Kasumi-1 (cell line): ENCODE data around the gene PPP1R3G.
"Not testable (repeated sequence)": the region's sequence is repeated elsewhere in the genome, so short reads cannot be mapped to it uniquely, and the experiment has no call there.

Source experiments
- DNase-seq, 2 experiments: peaks; one replicate each; lab custom pipeline; 2025; lab: John Stamatoyannopoulos, UW

The PPP1R3G gene

DNA sequence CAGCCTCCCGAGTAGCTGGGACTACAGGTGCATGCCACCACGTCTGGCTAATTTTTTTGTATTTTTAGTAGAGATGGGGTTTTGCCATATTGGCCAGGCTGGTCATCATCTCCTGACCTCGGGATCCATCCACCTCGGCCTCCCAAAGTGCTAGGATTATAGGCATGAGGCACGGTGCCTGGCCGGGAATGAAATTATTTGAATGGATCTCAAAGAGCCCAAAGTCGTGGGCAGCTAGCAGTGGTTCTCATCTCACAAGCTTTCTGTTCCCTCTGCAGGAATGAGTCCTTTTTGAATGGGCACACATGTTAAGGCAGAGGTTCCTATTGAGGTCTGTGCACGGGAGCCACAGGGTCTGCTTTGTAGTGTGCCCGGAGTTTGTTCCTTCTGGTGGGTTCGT is 34.9 kb downstream of the PPP1R3G start:
- DNase-seq, result no peak

DNA sequence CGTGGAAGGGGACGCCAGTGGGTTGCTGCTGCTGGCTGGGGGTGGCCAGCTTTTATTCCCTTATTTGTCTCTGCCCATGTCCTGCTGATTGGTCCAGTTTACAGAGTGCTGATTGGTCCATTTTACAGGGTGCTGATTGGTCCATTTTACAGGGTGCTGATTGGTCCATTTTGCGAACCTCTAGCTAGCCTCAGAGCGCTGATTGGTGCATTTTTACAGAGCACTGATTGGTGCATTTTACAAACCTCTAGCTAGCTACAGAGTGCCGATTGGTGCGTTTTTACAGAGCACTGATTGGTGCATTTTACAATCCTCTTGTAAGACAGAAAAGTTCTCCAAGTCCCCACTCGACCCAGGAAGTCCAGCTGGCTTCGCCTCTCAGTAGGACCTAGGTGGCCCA is 35.4 kb downstream of the PPP1R3G start:
- DNase-seq, result not testable (repeated sequence)

DNA sequence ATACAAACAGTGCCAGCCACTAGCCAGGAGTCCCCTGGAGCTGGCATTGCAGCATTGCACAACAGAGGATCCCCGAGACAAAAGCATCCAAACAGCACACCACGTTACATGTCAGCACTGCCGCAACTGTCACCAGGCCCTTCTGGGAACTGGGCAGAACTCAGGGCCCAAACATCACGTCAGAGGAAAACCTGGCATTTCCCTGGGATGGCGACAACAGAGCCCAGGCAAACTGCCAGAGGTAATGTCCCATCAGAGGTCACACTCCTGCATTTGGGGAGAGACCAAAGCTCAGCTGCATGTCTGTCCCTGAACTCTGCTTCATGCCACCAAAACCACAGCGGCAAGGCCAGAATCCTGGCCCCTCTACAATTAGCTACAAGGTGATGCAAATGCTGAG is 36.3 kb downstream of the PPP1R3G start:
- DNase-seq, result no peak

DNA sequence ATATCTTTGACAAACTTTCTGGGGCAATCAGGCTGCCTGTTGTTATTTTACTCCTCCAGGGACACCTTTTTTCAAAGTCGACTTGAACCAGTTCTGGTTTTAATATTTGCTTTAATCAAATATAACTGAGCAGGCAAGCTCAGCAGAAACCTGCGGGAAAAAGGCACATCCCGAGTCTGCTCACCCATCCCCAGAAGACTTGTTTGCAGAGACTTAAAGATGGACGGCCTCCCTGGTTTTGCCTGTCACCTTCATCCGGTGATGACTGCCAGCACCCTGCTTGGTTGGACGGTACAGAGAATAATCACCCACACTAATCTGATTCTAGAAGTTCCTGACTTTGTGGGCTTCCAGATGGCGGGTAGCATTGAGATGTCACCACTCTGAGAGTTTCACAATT is 36.8 kb downstream of the PPP1R3G start:
- DNase-seq, result no peak

DNA sequence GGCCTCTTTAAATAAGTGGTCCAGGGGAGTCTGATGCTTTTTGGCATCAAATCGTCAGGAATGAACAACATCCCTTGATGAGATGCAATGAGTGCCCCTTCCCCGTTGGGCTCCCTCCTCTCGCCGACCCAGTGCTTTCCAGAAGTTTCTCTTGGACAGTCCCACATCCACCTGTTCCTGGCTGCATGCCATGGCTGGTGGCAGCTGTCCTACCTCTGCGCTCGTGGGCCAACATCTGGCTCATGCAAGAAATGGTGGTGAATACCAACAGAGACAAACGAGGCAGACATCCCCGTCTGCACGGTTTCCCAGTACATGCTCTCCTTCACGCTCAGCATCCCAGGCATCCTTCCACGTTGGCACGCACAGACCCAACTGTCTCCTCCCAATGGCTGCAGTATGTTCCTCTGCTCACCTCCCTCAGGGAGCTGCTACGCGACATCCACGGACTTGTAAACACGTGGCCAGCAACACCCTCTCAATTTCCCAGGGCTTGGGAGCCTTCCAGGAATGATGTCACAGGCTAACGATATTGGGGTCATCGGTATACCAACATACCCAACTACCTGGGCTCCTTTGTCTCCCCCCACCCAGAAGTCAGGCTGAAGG is 37.5 kb downstream of the PPP1R3G start:
- DNase-seq, result no peak

DNA sequence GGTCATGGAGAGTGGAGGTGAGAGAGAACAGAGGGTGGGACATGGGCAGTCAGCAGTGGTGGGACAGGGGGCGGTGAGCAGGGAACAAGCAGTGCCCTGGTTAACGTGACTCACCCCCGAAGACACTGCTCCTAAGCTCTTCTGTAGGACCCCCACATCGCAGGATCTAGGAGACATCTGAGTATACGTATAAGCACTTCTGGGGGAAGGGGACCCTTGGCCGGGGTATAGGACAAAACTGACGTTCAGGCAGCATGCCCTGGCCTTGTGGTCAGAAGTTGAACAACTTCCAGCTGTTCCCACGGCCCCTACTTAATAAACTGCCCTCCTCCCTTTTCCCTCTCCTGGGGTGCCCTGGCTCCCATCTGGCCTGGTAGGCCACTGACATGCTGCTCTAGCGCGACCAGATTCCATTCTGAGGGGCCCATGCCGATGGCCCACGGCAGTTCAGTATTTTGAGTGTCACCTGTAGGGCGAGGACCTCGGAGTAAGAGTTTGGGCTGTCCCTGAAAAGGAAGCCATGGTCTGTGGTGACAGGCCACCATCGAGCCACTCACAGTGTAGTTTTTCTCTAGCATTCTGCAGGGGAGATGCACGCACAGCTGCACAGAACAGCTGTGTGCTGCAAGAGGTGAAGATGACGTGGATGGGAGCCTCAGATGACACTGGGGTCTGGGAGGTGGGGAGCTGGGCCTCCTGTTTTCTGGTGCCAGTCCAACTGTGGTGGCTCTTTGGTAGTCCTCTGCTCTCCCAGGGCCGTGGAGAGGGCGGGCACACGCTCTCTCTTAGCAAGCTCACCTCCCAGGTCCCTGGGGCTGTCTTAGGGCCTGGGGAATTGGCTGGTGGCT is 38.4 kb downstream of the PPP1R3G start:
- DNase-seq, result no peak

DNA sequence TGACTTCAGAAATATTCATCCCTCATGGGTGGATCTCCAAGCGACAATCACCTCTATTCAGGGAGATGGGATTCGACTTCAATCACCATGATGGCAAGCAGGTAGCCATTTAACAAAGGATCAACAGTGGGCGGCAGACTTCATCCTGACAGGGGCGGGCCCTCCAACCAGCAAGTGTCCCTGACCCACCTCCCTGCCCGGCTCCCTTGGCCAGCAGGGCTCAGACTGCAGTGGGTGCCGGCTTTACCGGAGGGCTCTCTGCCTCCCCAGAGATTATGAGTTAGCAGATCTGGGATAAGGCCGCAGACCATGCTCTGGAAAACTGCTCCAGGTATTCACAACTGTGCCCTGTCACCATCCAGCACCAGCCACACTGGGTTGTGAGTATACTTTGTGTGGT is 39.4 kb downstream of the PPP1R3G start:
- no peak for DNase-seq

DNA sequence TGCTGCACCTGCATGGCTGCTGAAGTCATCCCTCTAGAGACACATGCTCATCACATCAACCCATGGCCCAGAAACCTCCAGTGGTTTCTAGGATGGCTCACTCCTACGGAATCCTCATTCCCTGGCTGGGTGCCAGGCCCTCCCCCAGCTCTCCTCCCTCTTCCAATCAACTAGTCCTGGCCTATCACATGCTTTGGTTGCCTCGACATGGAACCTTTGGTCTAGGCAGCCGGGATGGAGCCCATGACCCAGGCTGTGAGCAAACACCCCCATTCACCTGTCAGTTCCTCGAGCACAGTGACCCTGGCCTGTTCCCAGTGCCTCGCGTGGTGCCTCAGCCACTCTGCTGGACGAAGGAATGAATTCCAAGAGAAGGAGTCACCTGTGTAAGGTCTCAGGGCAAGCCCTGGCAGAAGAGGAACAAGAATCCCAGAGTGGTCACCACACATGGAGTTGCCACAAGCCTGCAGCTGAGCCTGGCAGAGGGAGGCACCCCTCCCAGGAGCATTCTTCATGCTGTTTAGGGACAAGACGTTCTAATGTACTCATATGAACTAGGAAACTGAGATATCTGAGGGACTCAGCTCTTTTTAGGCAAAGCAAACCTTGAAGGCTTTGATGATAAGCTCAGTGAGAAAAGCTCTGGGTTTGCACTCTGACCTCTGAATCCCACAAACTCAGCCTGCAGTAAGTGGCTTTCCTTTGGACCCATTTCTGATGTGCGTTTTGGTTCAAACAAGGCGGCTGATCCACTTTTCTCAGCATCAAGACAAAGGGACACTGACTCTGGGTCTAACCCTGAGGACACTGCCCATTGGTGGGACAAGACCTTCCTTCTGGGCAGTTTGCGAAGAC is 40.2 kb downstream of the PPP1R3G start:
- no peak for DNase-seq

DNA sequence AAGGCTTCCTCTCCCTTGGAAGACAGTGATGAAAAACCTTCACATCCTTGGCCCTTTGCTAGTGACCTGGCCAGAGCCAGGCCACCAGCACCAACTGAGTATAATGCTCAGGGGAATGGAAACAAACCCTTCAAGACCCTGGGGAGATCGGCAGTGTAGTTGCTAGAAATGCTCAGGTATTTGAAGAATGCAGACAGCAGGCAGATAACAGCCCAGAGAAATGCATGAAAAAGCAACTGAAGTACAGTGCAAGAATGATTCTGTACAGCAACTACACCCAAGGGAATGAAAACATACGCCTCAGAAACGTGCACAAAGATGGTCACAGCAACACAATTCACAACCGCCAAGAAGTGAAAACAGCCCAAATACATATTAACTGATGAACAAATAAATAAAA is 41.1 kb downstream of the PPP1R3G start:
- no peak for DNase-seq

DNA sequence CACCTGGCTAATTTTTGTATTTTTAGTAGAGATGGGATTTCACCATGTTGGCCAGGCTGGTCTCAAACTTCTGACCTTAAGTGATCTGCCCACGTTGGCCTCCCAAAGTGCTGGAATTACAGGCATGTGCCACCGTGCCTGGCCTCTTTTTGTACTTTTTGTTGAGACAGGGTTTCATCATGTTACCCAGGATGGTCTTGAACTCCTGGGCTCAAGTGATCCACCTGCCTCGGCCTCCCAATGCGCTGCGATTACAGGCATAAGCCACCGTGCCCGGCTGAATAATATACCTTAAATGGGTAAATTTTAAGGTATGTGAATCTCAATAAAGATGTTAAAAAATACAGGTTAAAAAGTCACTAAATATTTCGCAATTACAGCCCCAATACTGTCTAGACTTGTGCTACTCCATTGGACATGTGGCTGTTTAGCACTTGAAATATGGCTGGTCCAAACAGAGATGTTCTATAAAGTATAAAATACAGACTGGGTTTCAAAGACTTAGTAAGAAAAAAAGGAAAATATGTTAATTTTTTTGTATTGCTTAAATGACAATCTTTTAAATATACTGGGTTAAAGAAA is 42.1 kb downstream of the PPP1R3G start:
- no peak for DNase-seq

DNA sequence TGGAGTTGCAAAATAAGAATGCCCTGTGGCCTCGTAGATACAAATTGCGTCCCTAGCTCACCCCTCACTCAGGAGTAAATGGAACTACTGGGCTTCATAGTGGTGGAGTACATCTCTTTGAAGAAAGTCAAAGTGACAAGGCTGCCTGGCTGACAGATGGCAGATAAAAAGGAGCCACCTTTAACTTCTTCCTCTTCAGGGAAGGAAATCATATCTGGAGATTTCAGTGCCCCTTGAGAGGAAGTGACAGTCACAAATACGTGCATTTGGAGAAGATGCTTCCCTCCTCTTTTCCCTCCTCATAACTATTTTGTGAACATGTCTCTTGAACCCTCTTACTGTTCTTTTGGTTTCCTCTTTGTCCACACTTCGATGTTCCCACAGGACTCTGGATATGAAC is 43.2 kb downstream of the PPP1R3G start:
- DNase-seq, result peak; percentile 6 to 26

DNA sequence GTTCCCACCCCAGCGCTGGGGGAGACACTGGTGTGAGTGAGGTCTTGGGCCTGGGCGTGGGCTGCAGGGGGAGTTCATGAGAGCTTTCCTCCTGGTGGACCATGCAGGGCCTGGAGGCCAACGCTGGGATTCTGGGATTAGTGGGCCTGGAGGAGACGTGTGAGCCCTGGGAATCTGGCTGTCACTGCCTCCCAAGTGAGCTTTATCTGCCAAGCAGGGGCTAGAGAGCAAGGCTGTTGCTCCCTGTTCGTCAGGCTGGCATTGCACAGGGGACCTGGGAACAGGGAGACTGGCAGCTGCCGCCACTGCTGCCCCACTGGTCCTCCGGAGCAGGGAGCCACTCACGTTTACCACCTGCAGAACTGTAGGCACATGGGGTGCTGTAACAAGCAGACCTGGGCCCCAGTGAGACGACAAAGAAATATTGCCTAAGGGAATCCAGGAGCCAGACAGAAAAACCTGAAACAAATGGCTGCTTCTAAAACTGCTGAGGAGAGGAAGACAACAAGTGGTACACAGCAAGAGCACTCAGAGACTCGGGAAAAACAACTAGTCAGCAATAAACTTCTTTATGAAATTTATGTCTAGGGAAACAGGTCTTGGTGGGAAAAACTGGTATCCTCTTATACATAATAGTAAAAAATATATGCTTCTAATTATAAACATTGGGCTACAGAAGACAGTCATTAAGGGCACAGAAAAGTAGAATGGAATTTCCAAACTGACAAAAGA is 45.2 kb downstream of the PPP1R3G start:
- DNase-seq, result no peak

DNA sequence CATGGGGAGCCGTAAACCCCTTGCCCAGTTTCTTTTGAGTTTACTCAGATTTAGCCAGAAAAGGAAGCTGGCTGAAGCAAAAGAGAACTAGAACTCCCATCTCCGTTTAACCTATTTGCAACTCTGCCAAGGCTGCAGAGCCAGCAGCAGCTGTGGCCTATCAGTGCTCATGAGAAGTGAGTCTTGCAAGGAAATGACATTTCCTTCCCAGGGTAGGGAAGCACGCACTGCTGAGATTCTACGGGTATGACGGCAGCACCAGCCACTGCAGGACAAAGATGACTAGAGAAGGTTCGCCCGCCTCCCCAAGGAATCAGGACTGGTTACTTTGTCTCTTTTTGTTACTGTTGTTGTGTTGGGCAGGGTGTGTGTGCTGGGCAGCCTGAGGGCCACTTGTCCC is 47.6 kb downstream of the PPP1R3G start:
- peak; percentile 85 to 88 for DNase-seq

DNA sequence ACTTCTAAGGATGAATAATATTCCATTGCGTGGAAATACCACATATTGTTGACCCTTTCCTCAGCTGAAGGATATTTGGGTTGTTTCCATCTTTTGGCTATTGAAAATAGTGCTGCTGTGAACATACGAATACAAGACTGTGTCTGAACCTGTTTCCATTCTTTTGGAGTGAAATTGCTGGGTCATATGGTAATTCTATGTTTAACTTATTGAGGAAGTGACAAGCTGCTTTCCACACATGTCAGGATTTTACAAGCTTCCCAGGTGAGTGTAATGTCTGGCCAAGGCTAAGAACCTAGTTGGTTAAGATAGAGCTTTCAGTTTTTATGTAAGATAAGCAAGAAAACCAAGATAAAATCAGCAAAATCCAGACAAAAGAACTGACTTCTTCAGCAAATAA is 48.8 kb downstream of the PPP1R3G start:
- DNase-seq, result no peak

DNA sequence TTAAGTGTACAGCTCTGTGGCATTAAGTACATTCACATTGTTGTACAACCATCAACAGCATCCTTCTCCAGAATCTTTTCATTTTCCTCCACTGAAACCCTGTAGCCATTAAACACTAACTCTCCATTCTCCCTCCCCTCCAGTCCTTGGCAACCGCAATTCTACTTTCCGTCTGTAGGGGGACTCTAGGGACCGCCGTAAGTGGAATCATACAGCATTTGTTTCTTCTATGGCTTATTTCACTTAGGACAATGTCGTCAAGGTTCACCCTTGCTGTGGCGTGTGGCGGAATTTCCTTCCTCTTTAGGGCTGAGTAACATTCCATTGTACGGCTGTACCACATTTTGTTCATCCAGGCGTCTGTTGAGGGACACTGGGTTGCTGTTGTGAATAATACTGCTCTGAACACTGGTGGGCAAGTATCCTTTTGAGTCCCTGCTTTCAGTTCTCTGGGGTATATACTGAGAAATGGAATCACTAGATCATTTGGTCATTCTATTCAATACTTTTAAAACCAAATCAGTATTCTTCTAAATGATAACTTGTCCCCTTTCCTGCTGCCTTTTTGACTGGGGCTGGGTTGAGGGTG is 50.7 kb downstream of the PPP1R3G start:
- DNase-seq, result peak; percentile 87 to 90

DNA sequence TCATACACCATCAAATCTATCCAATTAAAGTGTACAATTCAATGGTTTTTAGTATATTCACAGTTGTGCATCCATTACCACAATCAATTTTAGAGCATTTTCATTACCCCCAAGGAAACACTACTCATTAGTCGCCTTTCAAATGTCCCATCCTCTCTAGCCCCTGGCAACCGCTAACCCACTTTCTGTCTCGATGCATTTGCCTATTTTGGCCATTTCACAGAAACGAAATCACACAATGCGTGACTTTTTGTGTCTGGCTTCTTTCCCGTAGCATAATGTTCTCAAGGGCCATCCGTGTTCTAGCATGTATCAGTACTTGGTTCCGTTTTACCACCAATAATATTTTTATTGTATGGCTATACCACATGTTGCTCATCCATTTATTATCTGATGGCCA is 51.7 kb downstream of the PPP1R3G start:
- no peak for DNase-seq
